AG04450 (cell line): ENCODE results near the gene ARHGAP26. TPM values are rescaled to one million over a fixed set of nuclear protein-coding genes. Genes with fewer than 3 reads are reported as not detected.

ENCODE experiments used
- CTCF ChIA-PET: fragments of 300-600, 350-600 bp; formaldehyde crosslinking; extraction: SDS; loops from one replicate; lab custom pipeline; 2022; ENCODE audit warnings: antibody characterized with exemption, inconsistent platforms; lab: Charles Lee
- POLR2A ChIA-PET: fragments of 350-600 bp; formaldehyde crosslinking; extraction: SDS; loops from one replicate; lab custom pipeline; 2021; ENCODE audit warnings: antibody characterized with exemption, inconsistent platforms; lab: Yijun Ruan, JAX
- DNase-seq: peaks from one replicate; pipeline ENCODE4 v3.0.0-alpha.2; 2011; ENCODE audit warnings: low read depth, low spot score
- H3K27ac ChIP-seq: one replicate; pipeline ENCODE4 v1.5.1; 2012; ENCODE audit warnings: low read depth, low read length, control low read depth
- H3K27me3 ChIP-seq: one replicate; pipeline ENCODE4 v1.6.0; 2012; ENCODE audit warnings: low read length; ENCODE audit not compliant: control insufficient read depth, insufficient read depth
- H3K4me3 ChIP-seq: 2 replicates; pipeline ENCODE4 v1.5.1; 2011; ENCODE audit warnings: mild to moderate bottlenecking, low read depth, low read length, control low read depth
- H3K9me3 ChIP-seq: 2 replicates; pipeline ENCODE4 v1.5.1; 2012; ENCODE audit warnings: low read length; ENCODE audit not compliant: control insufficient read depth, insufficient read depth
- CTCF ChIP-seq: IDR thresholded peaks from 2 replicates; pipeline ENCODE4 v1.5.1; 2011; ENCODE audit warnings: low read depth, low read length, control low read depth, inconsistent platforms
- polyA plus RNA-seq: library from polyadenylated mRNA; depleted of rRNA; stranded (reverse); fragments of >200 nt; gene quantifications from 2 replicates; pipeline ENCODE4 v1.2.3, GENCODE V29; 2011

ARHGAP26 gene
- polyA plus RNA-seq, 1 experiment: 0.56 TPM

GRCh38 chr5:142819292-142819691 is 49.1 kb downstream of the ARHGAP26 start:
- DNase-seq: no peak
- TF ChIP-seq CTCF: no peak
- ChIA-PET POLR2A (no interaction called here), CTCF (interaction anchor here (0.9 kb wide), 1 partner anchor 48 kb away, joined by 3 read pairs; the partner anchor contains the start of gene ARHGAP26)
- Histone ChIP-seq H3K4me3 (no peak overlapping the region), H3K27ac (no peak overlapping the region), H3K9me3 (no peaks in the 10 kb centered on the region), H3K27me3 (no peaks in the 10 kb centered on the region)

GRCh38 chr5:142819825-142820224 is 49.6 kb downstream of the ARHGAP26 start:
- Histone ChIP-seq H3K27me3 (no peaks in the 10 kb centered on the region), H3K4me3 (no peak overlapping the region), H3K27ac (no peak overlapping the region), H3K9me3 (no peaks in the 10 kb centered on the region)
- no peak for DNase-seq
- CTCF ChIA-PET: no interaction called here
- POLR2A ChIA-PET: no interaction called here
- no peak for TF ChIP-seq CTCF

- CTCF ChIA-PET: no interaction called here
- POLR2A ChIA-PET: interaction anchor here (0.6 kb wide), 2 partner anchors 418 to 490 kb away, joined by 3 to 4 read pairs; no protein-coding TSS in a partner anchor
- no peak overlapping the region for H3K4me3 ChIP-seq
- TF ChIP-seq CTCF: no peak
- no peaks in the 10 kb centered on the region for H3K27me3 ChIP-seq
- no peak for DNase-seq
- H3K27ac ChIP-seq: no peak overlapping the region
- H3K9me3 ChIP-seq: no peaks in the 10 kb centered on the region
Observed at GRCh38 chr5:142820447-142820846, 50.3 kb downstream of the ARHGAP26 start.

GRCh38 chr5:142821034-142821732 is 51.0 kb downstream of the ARHGAP26 start:
- TF ChIP-seq CTCF: no peak
- no peak overlapping the region for H3K27ac ChIP-seq
- H3K4me3 ChIP-seq: no peak overlapping the region
- H3K9me3 ChIP-seq: no peaks in the 10 kb centered on the region
- POLR2A ChIA-PET: interaction anchor here (0.6 kb wide), 2 partner anchors 419 to 490 kb away, joined by 3 to 4 read pairs; no protein-coding TSS in a partner anchor
- no peak for DNase-seq
- H3K27me3 ChIP-seq: no peaks in the 10 kb centered on the region
- CTCF ChIA-PET: interaction anchor here (2.7 kb wide), 1 partner anchor 108 kb away, joined by 10 read pairs; no protein-coding TSS in a partner anchor

GRCh38 chr5:142821733-142822487 is 51.7 kb downstream of the ARHGAP26 start:
- no peaks in the 10 kb centered on the region for H3K9me3 ChIP-seq
- H3K27ac ChIP-seq: no peak overlapping the region
- ChIA-PET POLR2A (no interaction called here), CTCF (interaction anchor here (2.7 kb wide), 1 partner anchor 109 kb away, joined by 10 read pairs; no protein-coding TSS in a partner anchor)
- DNase-seq: peak; percentile 45
- H3K4me3 ChIP-seq: no peak overlapping the region
- no peaks in the 10 kb centered on the region for H3K27me3 ChIP-seq
- TF ChIP-seq CTCF: no peak
